GM10266 (cell line): Measurements from ENCODE around the gene APPBP2.
"Not testable (repeated sequence)": the region's sequence is repeated elsewhere in the genome, so short reads cannot be mapped to it uniquely, and the experiment has no call there.

Source experiments
- DNase-seq: peaks from one replicate; pipeline ENCODE4 v3.0.0; 2012; ENCODE audit errors: extremely low spot score
- CTCF ChIP-seq: IDR thresholded peaks from 2 replicates; pipeline ENCODE4 v1.5.1; 2012; ENCODE audit warnings: mild to moderate bottlenecking, low read depth; ENCODE audit not compliant: control insufficient read depth, insufficient read depth; ENCODE audit errors: missing control alignments

The APPBP2 gene

GRCh38 chr17:60436676-60437075 lies 89.4 kb downstream of the APPBP2 start:
- TF ChIP-seq CTCF = no peak
- no peak for DNase-seq

- peak; percentile 63 for DNase-seq
- TF ChIP-seq CTCF = peak; percentile 85
Measured at GRCh38 chr17:60435244-60436167, 90.5 kb downstream of the APPBP2 start.

- DNase-seq = not testable (repeated sequence)
Measured at GRCh38 chr17:60433021-60433997, 92.7 kb downstream of the APPBP2 start.

DNA sequence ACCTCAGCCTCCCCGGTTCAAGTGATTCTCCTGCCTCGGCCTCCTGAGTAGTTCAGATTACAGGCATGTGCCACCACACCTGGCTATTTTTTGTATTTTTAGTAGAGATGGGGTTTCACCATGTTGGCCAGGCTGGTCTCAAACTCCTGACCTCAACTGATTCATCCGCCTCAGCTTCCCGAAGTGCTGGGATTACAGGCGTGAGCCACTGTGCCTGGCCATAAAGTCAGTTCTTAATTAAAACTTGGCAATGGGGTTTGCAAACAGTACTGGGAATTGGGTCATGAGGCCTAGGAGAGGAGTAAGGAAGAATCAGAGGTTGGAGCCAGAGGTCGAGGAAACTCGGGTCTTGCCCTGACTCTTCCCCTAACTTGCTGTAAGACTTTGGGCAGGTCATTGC lies 95.5 kb downstream of the APPBP2 start:
- DNase-seq = not testable (repeated sequence)

GRCh38 chr17:60428491-60428890 lies 97.6 kb downstream of the APPBP2 start:
- DNase-seq = not testable (repeated sequence)

DNA sequence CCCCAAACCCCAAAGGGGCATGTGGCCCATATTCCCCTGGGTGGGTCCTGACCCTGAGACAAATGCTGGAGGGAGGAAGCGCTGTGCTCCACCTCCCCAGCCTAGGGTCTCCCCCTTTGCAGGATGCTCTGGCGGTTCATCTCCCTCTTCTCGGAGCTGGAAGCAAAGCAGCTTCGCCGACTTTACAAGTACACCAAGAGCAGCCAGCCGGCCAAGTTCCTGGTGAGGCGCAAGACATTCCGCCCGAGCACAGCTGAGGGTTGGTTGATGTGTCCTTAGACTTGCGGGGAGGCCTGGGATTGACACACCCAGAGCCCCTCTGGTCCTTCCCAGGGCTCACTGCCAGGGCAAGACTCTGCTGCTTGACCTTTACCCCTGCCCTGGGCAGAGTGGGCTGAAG lies 99.4 kb downstream of the APPBP2 start:
- DNase-seq = no peak
- TF ChIP-seq CTCF = no peak

DNA sequence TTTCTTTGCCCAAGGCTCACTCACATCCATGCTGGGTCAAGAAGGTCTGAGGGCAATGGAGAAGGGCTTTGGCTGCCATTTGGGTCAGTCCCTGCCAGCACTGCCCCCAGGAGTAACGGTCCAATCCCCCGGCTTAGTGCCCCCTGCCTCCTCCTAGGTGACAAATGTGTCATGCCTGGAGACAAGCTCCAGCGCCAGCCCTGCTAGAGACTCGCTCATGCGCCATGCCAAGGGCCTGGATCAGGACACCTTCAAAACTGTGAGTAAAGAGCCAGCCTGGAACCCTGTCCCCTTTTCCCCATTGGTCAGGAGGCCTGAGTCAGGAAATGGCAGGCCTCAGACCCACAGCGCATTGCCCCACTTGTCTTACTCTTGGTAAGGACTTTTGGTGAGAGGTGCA lies 100.4 kb downstream of the APPBP2 start:
- TF ChIP-seq CTCF = no peak

GRCh38 chr17:60423865-60424264 lies 102.2 kb downstream of the APPBP2 start:
- DNase-seq = no peak
- TF ChIP-seq CTCF = no peak

More for the DNA sequence above, 100.4 kb downstream of the APPBP2 start:
- DNase-seq = no peak
